Aorta (tissue), 5 donors: ENCODE results near the gene GARRE1. TPM values are rescaled to one million over a fixed set of nuclear protein-coding genes. Genes with fewer than 3 reads are reported as not detected.

ENCODE experiments used
- ATAC-seq: fragments of 200-7000 bp; cut with Tn5 transposase; one replicate; pipeline ENCODE4 v1.9.1; 2022; ENCODE audit warnings: moderate library complexity; ENCODE audit not compliant: low FRiP score
- DNase-seq, 2 donors: peaks; one replicate each; pipeline ENCODE4 v3.0.0-alpha.2; 2020
- H3K27ac ChIP-seq, 2 donors: one replicate each; pipeline ENCODE4 v1.5.1; 2013; ENCODE audit warnings: low read length in 2 of 2, mild to moderate bottlenecking in 2 of 2, moderate library complexity in 2 of 2, control low read depth in 1 of 2, inconsistent platforms in 1 of 2, low read depth in 1 of 2
- H3K27me3 ChIP-seq, 2 donors: one replicate each; pipeline ENCODE4 v1.6.1; 2013; ENCODE audit warnings: control low read depth in 1 of 2, low read length in 1 of 2, mild to moderate bottlenecking in 1 of 2, moderate library complexity in 1 of 2; ENCODE audit not compliant: insufficient read depth in 2 of 2, control insufficient read depth in 1 of 2
- H3K36me3 ChIP-seq, 2 donors: one replicate each; pipeline ENCODE4 v1.6.1; 2013; ENCODE audit warnings: control low read depth in 1 of 2, low read length in 1 of 2, mild to moderate bottlenecking in 1 of 2; ENCODE audit not compliant: insufficient read depth in 2 of 2, control insufficient read depth in 1 of 2
- H3K4me1 ChIP-seq, 2 donors: one replicate each; pipeline ENCODE4 v1.6.1; 2013; ENCODE audit warnings: low read length in 2 of 2, control low read depth in 1 of 2, mild to moderate bottlenecking in 1 of 2, moderate library complexity in 1 of 2; ENCODE audit not compliant: insufficient read depth in 2 of 2, control insufficient read depth in 1 of 2
- H3K4me3 ChIP-seq, 2 donors: one replicate each; pipeline ENCODE4 v1.5.1; 2013; ENCODE audit warnings: low read length in 2 of 2, control low read depth in 1 of 2, mild to moderate bottlenecking in 1 of 2
- H3K9me3 ChIP-seq: one replicate; pipeline ENCODE4 v1.6.1; 2013; ENCODE audit warnings: mild to moderate bottlenecking, low read length; ENCODE audit not compliant: control insufficient read depth
- WGBS, 2 donors: extraction: QIAGEN DNeasy Blood & Tissue Kit; methylation state at CpG; one replicate each; pipeline ENCODE4 v1.1.7; 2013; 5-methylcytosine and 5-hydroxymethylcytosine counted together
- intact Hi-C, 2 donors: fragments of 100-400 bp; cut with DNase I; formaldehyde crosslinking; loops; one replicate each; pipeline versions ENCODE4 v1.14.2 to v1.15.0; 2022
- polyA plus RNA-seq, 2 donors: library from polyadenylated mRNA; stranded (reverse); fragments of 200-250 nt; gene quantifications; one replicate each; pipeline ENCODE4 v1.2.3, GENCODE V29; 2013
- total RNA-seq, 2 donors: library from RNA; stranded (reverse); fragmentation: NEBNext Ultra II Directional; extraction: Animal tissue kit (Norgen Biotek cat#: 25700); gene quantifications; one replicate each; pipeline ENCODE4 v1.2.1, GENCODE V29; 2021
- donor health status: healthy with polysubstance abuse.
- donor health status: Bipolar disorder and iron deficiency.
- donor health status: DM: no; HTN: no; CAD: no.
- donor health status: DM: no; HTN: no; CAD: no.
- donor health status: DM: yes; HTN: yes; CAD: no.

GARRE1 gene
- total and polyA plus RNA-seq, 4 donors = 3.0 to 73.2 (median 30.1) TPM

DNA sequence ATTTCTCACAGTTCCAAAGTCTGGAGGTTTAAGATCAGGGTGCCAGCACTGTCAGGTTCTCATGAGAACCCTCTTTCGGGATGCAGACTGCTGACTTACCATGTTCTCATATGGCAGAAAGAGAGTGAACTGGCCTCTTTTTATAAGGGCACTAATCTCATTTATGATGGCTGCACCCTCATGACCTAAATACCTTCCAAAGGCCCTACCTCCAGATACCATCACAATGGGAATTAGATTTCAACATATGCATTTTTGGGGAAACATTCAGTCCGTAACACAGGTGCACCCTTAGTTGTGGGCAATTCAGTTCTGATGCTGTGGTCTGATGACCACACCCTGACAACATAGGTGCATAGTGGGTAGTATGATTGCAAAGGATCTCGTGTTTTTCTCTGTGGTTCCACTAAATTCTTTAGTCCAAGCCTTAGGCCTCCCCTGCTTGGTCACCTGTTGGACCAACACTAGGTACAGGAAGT is 33.3 kb downstream of the GARRE1 start:
- Histone ChIP-seq H3K36me3 (peaks cover 0 to 2% of the 10 kb centered on the region in 2 donors), H3K27me3 (no peaks in the 10 kb centered on the region), H3K4me3 (no peak overlapping the region), H3K9me3 (no peaks in the 10 kb centered on the region), H3K27ac (no peak overlapping the region), H3K4me1 (peaks cover 2 to 3% of the 10 kb centered on the region in 2 donors)
- ATAC-seq = no peak
- 93 to 95% methylated on average over 3 of the region's 3 CpGs for WGBS, 2 donors
- DNase-seq = no peak
- intact Hi-C loops = no loop called here

DNA sequence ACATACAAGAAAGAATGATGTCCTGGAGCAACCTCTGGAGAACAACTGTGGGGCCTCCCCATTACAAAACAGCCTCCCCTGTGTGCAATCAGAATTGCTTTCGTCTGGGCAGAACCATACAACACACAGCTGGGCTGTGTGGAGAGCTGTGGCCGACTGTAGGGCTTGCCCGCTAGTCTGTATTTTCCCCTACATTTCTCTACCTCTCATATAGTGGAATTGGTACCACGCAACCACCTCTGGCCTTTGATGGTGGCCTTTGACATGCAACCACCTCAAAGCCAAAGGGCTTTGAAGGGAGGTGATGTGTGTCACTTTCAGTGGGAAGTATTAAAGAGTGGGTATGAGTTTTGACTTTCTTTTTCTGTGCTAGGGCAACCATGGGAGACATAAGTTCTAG is 34.0 kb downstream of the GARRE1 start:
- ATAC-seq = no peak
- H3K27me3 ChIP-seq = no peaks in the 10 kb centered on the region
- H3K27ac ChIP-seq = no peak overlapping the region
- H3K4me3 ChIP-seq = no peak overlapping the region
- no peak for DNase-seq
- intact Hi-C loops = no loop called here
- H3K4me1 ChIP-seq = no peaks in the 10 kb centered on the region
- 92 to 97% methylated on average over 4 of the region's 4 CpGs for WGBS, 2 donors
- H3K36me3 ChIP-seq = peaks cover 0 to 2% of the 10 kb centered on the region in 2 donors
- H3K9me3 ChIP-seq = no peaks in the 10 kb centered on the region

DNA sequence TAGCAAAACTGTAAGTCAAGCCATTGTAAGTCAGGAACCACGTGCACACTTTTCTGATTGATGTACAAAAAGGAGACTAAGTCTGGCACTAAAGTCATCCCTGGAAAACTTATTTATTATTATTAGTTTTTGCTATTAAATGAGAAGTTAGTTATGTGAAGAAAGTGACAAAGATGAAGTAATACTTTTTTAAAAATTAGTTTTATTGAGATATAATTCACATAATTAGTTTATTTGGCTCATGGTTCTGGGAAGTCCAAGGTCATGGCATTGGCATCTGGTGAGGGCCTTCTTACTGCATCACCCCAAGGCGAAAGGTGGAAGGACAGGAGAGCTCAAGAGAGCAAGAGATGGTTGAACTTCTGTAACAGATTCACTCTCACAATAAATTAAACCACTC is 36.9 kb downstream of the GARRE1 start:
- 88 to 98% methylated on average over 2 of the region's 2 CpGs for WGBS, 2 donors
- Histone ChIP-seq H3K27me3 (no peaks in the 10 kb centered on the region), H3K4me3 (no peak overlapping the region), H3K27ac (no peak overlapping the region), H3K36me3 (peaks cover 0 to 2% of the 10 kb centered on the region in 2 donors), H3K9me3 (no peaks in the 10 kb centered on the region), H3K4me1 (no peaks in the 10 kb centered on the region)
- ATAC-seq (no peak), DNase-seq (no peak)
- intact Hi-C loops = no loop called here

DNA sequence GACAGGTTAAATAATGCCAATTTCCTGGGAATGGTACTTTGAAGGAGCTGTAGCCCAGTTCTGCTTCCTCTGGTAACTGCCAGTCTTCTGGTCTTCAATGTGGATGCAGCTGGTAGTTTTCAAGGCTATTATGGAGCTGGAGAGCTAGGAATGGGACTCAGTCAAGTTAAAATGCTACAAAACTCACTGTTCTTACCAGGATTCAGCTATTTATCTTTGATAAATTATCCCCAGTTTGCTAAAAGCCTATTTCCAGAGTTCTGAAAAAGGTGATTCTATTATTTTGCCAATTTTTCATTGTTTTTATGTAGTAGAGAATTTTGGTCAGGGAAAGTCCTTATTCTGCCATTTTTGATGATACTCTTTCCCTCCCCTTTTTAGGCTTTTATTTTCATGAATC is 40.7 kb downstream of the GARRE1 start:
- no peak overlapping the region for H3K27ac ChIP-seq
- no peaks in the 10 kb centered on the region for H3K36me3 ChIP-seq
- H3K27me3 ChIP-seq = no peaks in the 10 kb centered on the region
- intact Hi-C loops = no loop called here
- H3K4me3 ChIP-seq = no peak overlapping the region
- DNase-seq = no peak
- no peaks in the 10 kb centered on the region for H3K9me3 ChIP-seq
- ATAC-seq = no peak
- H3K4me1 ChIP-seq = no peaks in the 10 kb centered on the region

DNA sequence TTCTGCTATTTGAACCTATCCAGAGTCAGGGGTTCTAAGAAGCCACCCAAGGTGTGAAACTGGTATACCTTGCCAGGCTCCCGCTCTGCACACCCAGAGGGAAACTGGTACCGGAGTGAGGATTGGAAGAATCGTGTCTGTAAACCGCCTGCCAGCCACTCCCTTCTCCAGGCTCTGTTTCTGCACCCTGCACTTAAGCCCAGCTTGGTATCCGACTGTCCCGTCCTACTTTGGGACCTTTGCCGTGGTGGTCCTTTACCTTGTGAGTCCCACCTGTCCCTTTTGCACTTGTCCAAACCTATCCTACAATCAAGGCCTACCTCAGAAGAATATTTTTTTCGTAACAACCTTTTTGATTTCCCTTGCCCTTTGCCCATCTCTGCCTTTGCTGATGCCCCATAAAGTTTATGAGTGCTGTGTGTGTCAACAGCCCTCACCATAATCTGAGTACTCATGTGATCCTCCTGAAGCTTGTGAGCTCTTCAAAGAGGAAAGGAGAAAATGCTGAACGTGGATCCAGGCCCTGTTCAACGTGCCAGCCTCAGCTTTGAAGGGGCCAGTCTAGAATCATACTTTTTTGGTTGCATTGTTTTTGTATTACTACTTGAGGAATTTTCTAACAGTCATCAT is 44.7 kb downstream of the GARRE1 start:
- Histone ChIP-seq H3K36me3 (peaks cover 0 to 4% of the 10 kb centered on the region in 2 donors), H3K9me3 (no peaks in the 10 kb centered on the region), H3K27ac (no peak overlapping the region), H3K4me3 (no peak overlapping the region), H3K4me1 (no peaks in the 10 kb centered on the region), H3K27me3 (no peaks in the 10 kb centered on the region)
- ATAC-seq (no peak), DNase-seq (no peak)
- WGBS, 2 donors = 79 to 80% methylated on average over 10 of the region's 10 CpGs
- intact Hi-C loops = no loop called here

DNA sequence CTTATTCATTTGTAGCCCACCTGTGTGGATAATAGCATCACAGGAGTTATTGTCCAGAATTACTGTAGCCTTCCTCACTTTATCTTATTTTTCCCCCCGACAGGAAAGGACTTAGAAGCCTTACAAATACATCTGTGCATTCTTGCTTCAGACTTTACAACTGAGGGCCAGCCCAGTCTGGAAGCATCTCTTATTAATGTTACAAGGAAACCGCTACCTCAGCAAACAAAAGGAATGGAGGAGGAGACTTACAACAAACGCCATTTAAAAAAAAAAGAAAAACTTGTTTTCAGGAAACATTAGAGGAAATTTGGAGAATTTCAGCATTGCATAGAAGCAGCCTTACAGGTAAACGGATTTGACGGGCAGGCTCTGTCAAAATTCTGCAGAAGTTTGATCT is 45.2 kb downstream of the GARRE1 start:
- Histone ChIP-seq H3K27me3 (no peaks in the 10 kb centered on the region), H3K36me3 (peaks cover 0 to 4% of the 10 kb centered on the region in 2 donors), H3K4me1 (no peaks in the 10 kb centered on the region), H3K4me3 (no peak overlapping the region), H3K9me3 (no peaks in the 10 kb centered on the region), H3K27ac (no peak overlapping the region)
- no peak for DNase-seq
- ATAC-seq = no peak
- WGBS, 2 donors = 60 to 67% methylated on average over 5 of the region's 5 CpGs
- intact Hi-C loops = no loop called here

DNA sequence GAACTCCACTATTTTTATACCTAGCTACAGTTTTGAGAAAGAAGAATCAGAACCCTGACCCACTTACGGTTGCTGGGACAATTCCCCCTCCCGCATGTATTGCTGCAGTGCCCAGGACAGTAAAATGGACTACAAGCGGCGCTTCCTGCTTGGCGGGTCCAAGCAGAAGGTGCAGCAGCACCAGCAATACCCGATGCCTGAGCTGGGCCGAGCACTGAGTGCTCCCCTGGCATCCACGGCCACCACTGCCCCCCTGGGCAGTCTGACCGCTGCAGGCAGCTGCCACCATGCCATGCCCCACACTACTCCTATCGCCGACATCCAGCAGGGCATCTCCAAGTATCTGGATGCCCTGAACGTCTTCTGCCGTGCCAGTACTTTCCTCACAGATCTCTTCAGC is 46.0 kb downstream of the GARRE1 start:
- Histone ChIP-seq H3K4me1 (no peaks in the 10 kb centered on the region), H3K27ac (no peak overlapping the region), H3K36me3 (peaks cover 0 to 4% of the 10 kb centered on the region in 2 donors), H3K4me3 (no peak overlapping the region), H3K9me3 (no peaks in the 10 kb centered on the region), H3K27me3 (no peaks in the 10 kb centered on the region)
- 93 to 94% methylated on average over 13 of the region's 13 CpGs for WGBS, 2 donors
- no peak for ATAC-seq
- DNase-seq = no peak
- intact Hi-C loops = no loop called here

DNA sequence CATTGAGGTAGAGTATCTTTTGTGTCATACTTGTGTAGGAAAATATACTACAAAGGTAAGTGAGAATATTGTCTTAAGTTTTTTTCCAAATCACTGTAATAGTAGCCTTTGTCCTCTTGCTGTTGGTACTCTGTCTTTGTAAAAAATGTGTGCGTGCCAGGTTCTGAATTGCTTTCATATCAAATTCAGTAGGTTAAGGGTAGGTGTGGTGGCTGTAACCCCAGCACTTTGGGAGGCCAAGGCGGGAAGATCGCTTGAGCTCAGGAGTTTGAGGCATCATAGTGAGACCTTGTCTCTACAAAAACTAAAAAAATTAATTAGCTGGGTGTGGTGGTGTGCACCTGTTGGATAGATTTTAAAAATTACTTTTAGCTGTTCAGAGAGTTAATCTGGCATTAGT is 46.6 kb downstream of the GARRE1 start:
- 94 to 95% methylated on average over 3 of the region's 3 CpGs for WGBS, 2 donors
- no peaks in the 10 kb centered on the region for H3K4me1 ChIP-seq
- H3K4me3 ChIP-seq = no peak overlapping the region
- no peak overlapping the region for H3K27ac ChIP-seq
- DNase-seq (no peak), ATAC-seq (no peak)
- H3K9me3 ChIP-seq = no peaks in the 10 kb centered on the region
- intact Hi-C loops = no loop called here
- peaks cover 0 to 4% of the 10 kb centered on the region in 2 donors for H3K36me3 ChIP-seq
- no peaks in the 10 kb centered on the region for H3K27me3 ChIP-seq
